HPDE6-E6E7 (cell line): ENCODE data around the gene MSL3.

ENCODE experiments used
- DNase-seq: peaks from one replicate; pipeline ENCODE4 v3.0.0; 2011; ENCODE audit warnings: missing footprints; ENCODE audit errors: extremely low spot score

Gene MSL3

GRCh38 chrX:11757719-11758399 lies at the start of gene MSL3:
Gene MSL3, plus strand, starts transcription at chrX:11758237. Its CDS starts 27 bp downstream, at chrX:11758264.
- DNase-seq: no peak

- no peak for DNase-seq
Measured at GRCh38 chrX:11722304-11722703, 35.7 kb upstream of the MSL3 start.

GRCh38 chrX:11724122-11725017 lies 33.7 kb upstream of the MSL3 start:
- peak; percentile 10 for DNase-seq

GRCh38 chrX:11725631-11726442 lies 32.2 kb upstream of the MSL3 start:
- no peak for DNase-seq

- no peak for DNase-seq
Measured at GRCh38 chrX:11728556-11728955, 29.5 kb upstream of the MSL3 start.

- no peak for DNase-seq
Measured at GRCh38 chrX:11733614-11734013, 24.4 kb upstream of the MSL3 start.

GRCh38 chrX:11739776-11740175 lies 18.3 kb upstream of the MSL3 start:
- DNase-seq: no peak

- DNase-seq: no peak
Measured at GRCh38 chrX:11740794-11741193, 17.2 kb upstream of the MSL3 start.

- DNase-seq: no peak
Measured at GRCh38 chrX:11741574-11741973, 16.5 kb upstream of the MSL3 start.

GRCh38 chrX:11745881-11746280 lies 12.2 kb upstream of the MSL3 start:
- no peak for DNase-seq

- no peak for DNase-seq
Measured at GRCh38 chrX:11750046-11750445, 8.0 kb upstream of the MSL3 start.

- DNase-seq: no peak
Measured at GRCh38 chrX:11750694-11751093, 7.3 kb upstream of the MSL3 start.

- no peak for DNase-seq
Measured at GRCh38 chrX:11751261-11751660, 6.8 kb upstream of the MSL3 start.

GRCh38 chrX:11753668-11754067 lies 4.4 kb upstream of the MSL3 start:
- DNase-seq: no peak

GRCh38 chrX:11754958-11755645 lies 2.9 kb upstream of the MSL3 start:
- no peak for DNase-seq

GRCh38 chrX:11755724-11756123 lies 2.3 kb upstream of the MSL3 start:
- DNase-seq: no peak

- DNase-seq: no peak
Measured at GRCh38 chrX:11756354-11757318, 1.4 kb upstream of the MSL3 start.

GRCh38 chrX:11757397-11757718 lies 679 bp upstream of the MSL3 start:
- DNase-seq: no peak

- DNase-seq: no peak
Measured at GRCh38 chrX:11758400-11759171, 549 bp downstream of the MSL3 start.

- DNase-seq: no peak
Measured at GRCh38 chrX:11759172-11759460, 1.1 kb downstream of the MSL3 start.
